ENCODE results near the gene FMO3. TPM values are rescaled to one million over a fixed set of nuclear protein-coding genes. Genes with fewer than 3 reads are reported as not detected.
A peak's percentile ranks its signal among the peaks of the same experiment; 100 is the strongest.

FMO3 gene
- total and polyA plus RNA-seq, 2 donors (not counting 1 experiment from before 2014, with no cell fraction given) = 76.3 to 148 TPM

GRCh38 chr1:171115280-171115897 is 24.7 kb downstream of the FMO3 start:
- Histone ChIP-seq H3K9me3 (ENCODE audit: control insufficient read depth, insufficient read depth, low read depth, low read length) (no peaks in the 10 kb centered on the region), H3K4me3 (replicated peaks in 1 of 4; ENCODE audit: control extremely low read depth in 1 of 4, insufficient read depth in 1 of 4, low read depth in 3 of 4, low read length in 4 of 4) (no peak overlapping the region), H3K79me2 (ENCODE audit: control insufficient read depth, insufficient read depth, low read length) (no peaks in the 10 kb centered on the region), H4K20me1 (ENCODE audit: control insufficient read depth, extremely low read depth, insufficient read depth, low read length) (no peaks in the 10 kb centered on the region), H3K36me3 (ENCODE audit: control insufficient read depth, insufficient read depth, low read length) (no peaks in the 10 kb centered on the region), H3K27me3 (ENCODE audit: control insufficient read depth, insufficient read depth, low read length) (no peaks in the 10 kb centered on the region), H3K4me2 (ENCODE audit: extremely low read depth, insufficient read depth, low read length) (no peak overlapping the region), H3K9ac (ENCODE audit: insufficient read depth, low read length) (no peak overlapping the region), H3K27ac (ENCODE audit: insufficient read depth, low read length) (no peak overlapping the region), H3K4me1 (ENCODE audit: control insufficient read depth, extremely low read depth, insufficient read depth, low read length) (peaks cover 14% of the 10 kb centered on the region), H2AFZ (ENCODE audit: low read length) (no peak overlapping the region)
- TF ChIP-seq EZH2 (IDR thresholded peaks at IDR 0.05; ENCODE audit: low read length, missing control alignments) = no peak
- no peak for TF ChIP-seq CTCF (conservative IDR thresholded peaks at IDR 0.05 in 1 of 2, IDR thresholded peaks at IDR 0.05 in 1 of 2; ENCODE audit: low read depth in 1 of 2, low read length in 2 of 2)
- peak in 1 of 2 donors; percentile 60 for DNase-seq (ENCODE audit: low read depth in 2 of 2)

GRCh38 chr1:171116676-171117075 is 26.0 kb downstream of the FMO3 start:
- peak; percentile 30 to 87 for DNase-seq (ENCODE audit: low read depth in 2 of 2)
- TF ChIP-seq CTCF (conservative IDR thresholded peaks at IDR 0.05 in 1 of 2, IDR thresholded peaks at IDR 0.05 in 1 of 2; ENCODE audit: low read depth in 1 of 2, low read length in 2 of 2) = no peak
- TF ChIP-seq EZH2 (IDR thresholded peaks at IDR 0.05; ENCODE audit: low read length, missing control alignments) = no peak
- Histone ChIP-seq H3K79me2 (ENCODE audit: control insufficient read depth, insufficient read depth, low read length) (no peaks in the 10 kb centered on the region), H3K9ac (ENCODE audit: insufficient read depth, low read length) (no peak overlapping the region), H3K36me3 (ENCODE audit: control insufficient read depth, insufficient read depth, low read length) (no peaks in the 10 kb centered on the region), H3K4me3 (replicated peaks in 1 of 4; ENCODE audit: control extremely low read depth in 1 of 4, insufficient read depth in 1 of 4, low read depth in 3 of 4, low read length in 4 of 4) (no peak overlapping the region), H3K4me2 (ENCODE audit: extremely low read depth, insufficient read depth, low read length) (no peak overlapping the region), H3K9me3 (ENCODE audit: control insufficient read depth, insufficient read depth, low read depth, low read length) (no peaks in the 10 kb centered on the region), H3K27ac (ENCODE audit: insufficient read depth, low read length) (no peak overlapping the region), H4K20me1 (ENCODE audit: control insufficient read depth, extremely low read depth, insufficient read depth, low read length) (no peaks in the 10 kb centered on the region), H3K27me3 (ENCODE audit: control insufficient read depth, insufficient read depth, low read length) (no peaks in the 10 kb centered on the region), H3K4me1 (ENCODE audit: control insufficient read depth, extremely low read depth, insufficient read depth, low read length) (peaks cover 9% of the 10 kb centered on the region), H2AFZ (ENCODE audit: low read length) (no peak overlapping the region)

- no peak overlapping the region for H3K27ac ChIP-seq (ENCODE audit: insufficient read depth, low read length)
- peaks cover 9% of the 10 kb centered on the region for H3K4me1 ChIP-seq (ENCODE audit: control insufficient read depth, extremely low read depth, insufficient read depth, low read length)
- no peak overlapping the region for H3K4me2 ChIP-seq (ENCODE audit: extremely low read depth, insufficient read depth, low read length)
- no peak for DNase-seq (ENCODE audit: low read depth in 2 of 2)
- H4K20me1 ChIP-seq (ENCODE audit: control insufficient read depth, extremely low read depth, insufficient read depth, low read length) = no peaks in the 10 kb centered on the region
- no peak for TF ChIP-seq EZH2 (IDR thresholded peaks at IDR 0.05; ENCODE audit: low read length, missing control alignments)
- TF ChIP-seq CTCF (conservative IDR thresholded peaks at IDR 0.05 in 1 of 2, IDR thresholded peaks at IDR 0.05 in 1 of 2; ENCODE audit: low read depth in 1 of 2, low read length in 2 of 2) = no peak
- H3K36me3 ChIP-seq (ENCODE audit: control insufficient read depth, insufficient read depth, low read length) = no peaks in the 10 kb centered on the region
- H3K4me3 ChIP-seq (replicated peaks in 1 of 4; ENCODE audit: control extremely low read depth in 1 of 4, insufficient read depth in 1 of 4, low read depth in 3 of 4, low read length in 4 of 4) = no peak overlapping the region
- H3K27me3 ChIP-seq (ENCODE audit: control insufficient read depth, insufficient read depth, low read length) = no peaks in the 10 kb centered on the region
- H3K79me2 ChIP-seq (ENCODE audit: control insufficient read depth, insufficient read depth, low read length) = no peaks in the 10 kb centered on the region
- no peak overlapping the region for H2AFZ ChIP-seq (ENCODE audit: low read length)
- H3K9ac ChIP-seq (ENCODE audit: insufficient read depth, low read length) = no peak overlapping the region
- H3K9me3 ChIP-seq (ENCODE audit: control insufficient read depth, insufficient read depth, low read depth, low read length) = no peaks in the 10 kb centered on the region
Measured at GRCh38 chr1:171117085-171117484, 26.4 kb downstream of the FMO3 start.
